GM23338 (cell line): ENCODE data around the gene SH3D19. TPM values are rescaled to one million over a fixed set of nuclear protein-coding genes. Genes with fewer than 3 reads are reported as not detected.
A peak's percentile ranks its signal among the peaks of the same experiment; 100 is the strongest.

Source experiments
- ATAC-seq: fragments of 200-7000 bp; cut with Tn5 transposase; 3 replicates; pipeline ENCODE4 v1.9.1; 2020
- DNase-seq: peaks from one replicate; pipeline ENCODE4 v3.0.0-alpha.2; 2015; ENCODE audit warnings: low spot score
- H2AFZ ChIP-seq: fragments of 200-600 bp; sonication (generic); 2 replicates; pipeline ENCODE4 v1.8.0; 2016; ENCODE audit warnings: antibody characterized with exemption, mild to moderate bottlenecking, moderate library complexity
- H3F3A ChIP-seq: fragments of 200-600 bp; sonication (generic); replicated peaks from 2 replicates; pipeline ENCODE4 v1.8.0; 2017; ENCODE audit warnings: antibody characterized with exemption, mixed run types, low read depth
- H3K27ac ChIP-seq: fragments of 200-600 bp; sonication (generic); 2 replicates; pipeline ENCODE4 v1.6.1; 2016; ENCODE audit warnings: low read depth
- H3K27me3 ChIP-seq: fragments of 200-600 bp; sonication (generic); 2 replicates; pipeline ENCODE4 v1.8.0; 2016; ENCODE audit warnings: mild to moderate bottlenecking, mixed run types, moderate library complexity; ENCODE audit not compliant: insufficient read depth
- H3K36me3 ChIP-seq: fragments of 200-600 bp; sonication (generic); 2 replicates; pipeline ENCODE4 v1.8.0; 2016; ENCODE audit warnings: mild to moderate bottlenecking; ENCODE audit not compliant: insufficient read depth
- H3K4me1 ChIP-seq: fragments of 200-600 bp; sonication (generic); 2 replicates; pipeline ENCODE4 v1.8.0; 2016; ENCODE audit warnings: mild to moderate bottlenecking, moderate library complexity; ENCODE audit not compliant: insufficient read depth
- H3K4me2 ChIP-seq: fragments of 200-600 bp; sonication (generic); 2 replicates; pipeline ENCODE4 v1.7.1; 2017; ENCODE audit warnings: mixed run types
- H3K4me3 ChIP-seq: fragments of 200-600 bp; sonication (generic); 2 replicates; pipeline ENCODE4 v1.6.1; 2016; ENCODE audit warnings: mixed run types
- H3K79me2 ChIP-seq: fragments of 200-600 bp; sonication (generic); replicated peaks from 2 replicates; pipeline ENCODE4 v1.8.0; 2017; ENCODE audit warnings: mild to moderate bottlenecking; ENCODE audit not compliant: insufficient read depth
- H3K9me2 ChIP-seq: fragments of 200-600 bp; sonication (generic); 2 replicates; pipeline ENCODE4 v1.8.0; 2017; ENCODE audit not compliant: insufficient read depth
- H4K20me1 ChIP-seq: fragments of 200-600 bp; sonication (generic); replicated peaks from 2 replicates; pipeline ENCODE4 v1.8.0; 2017; ENCODE audit warnings: mild to moderate bottlenecking; ENCODE audit not compliant: insufficient read depth
- H3K27ac Mint-ChIP-seq: 2 replicates; pipeline ENCODE4 v1.8.0; 2020; ENCODE audit warnings: inconsistent platforms, mild to moderate bottlenecking, moderate library complexity, mixed read lengths
- H3K27me3 Mint-ChIP-seq: 3 replicates; pipeline ENCODE4 v1.8.0; 2022; ENCODE audit warnings: low read depth, mild to moderate bottlenecking, moderate library complexity, mixed read lengths, inconsistent platforms; ENCODE audit not compliant: insufficient read depth, poor library complexity
- H3K36me3 Mint-ChIP-seq: 3 replicates; pipeline ENCODE4 v1.8.0; 2021; ENCODE audit warnings: low read depth, mild to moderate bottlenecking, inconsistent platforms, moderate library complexity, mixed read lengths
- H3K4me1 Mint-ChIP-seq: 3 replicates; pipeline ENCODE4 v1.8.0; 2020; ENCODE audit warnings: mild to moderate bottlenecking, inconsistent platforms, mixed read lengths
- H3K4me3 Mint-ChIP-seq: 3 replicates; pipeline ENCODE4 v1.8.0; 2021; ENCODE audit warnings: moderate library complexity, mild to moderate bottlenecking, inconsistent platforms, mixed read lengths
- H3K9me3 Mint-ChIP-seq: 3 replicates; pipeline ENCODE4 v1.8.0; 2020; ENCODE audit warnings: moderate library complexity, mild to moderate bottlenecking, inconsistent platforms, mixed read lengths
- CREB1 ChIP-seq: fragments of 250-450 bp; sonication (Bioruptor Pico); IDR thresholded peaks from 2 replicates; pipeline ENCODE4 v1.5.0; 2020; ENCODE audit warnings: low read depth, mild to moderate bottlenecking, moderate library complexity
- CTCF ChIP-seq, 2 experiments: fragments of 200-600 bp in 1 of 2; sonication (generic) in 1 of 2; conservative IDR thresholded peaks; 2 replicates each; pipeline versions ENCODE4 v1.5.1 to v1.6.1; 2016 to 2017; ENCODE audit warnings: antibody characterized with exemption in 2 of 2, low read depth in 2 of 2, mild to moderate bottlenecking in 2 of 2, moderate library complexity in 1 of 2
- NANOG ChIP-seq: IDR thresholded peaks from 2 replicates; pipeline ENCODE4 v1.6.1; 2016; ENCODE audit warnings: antibody characterized with exemption, borderline replicate concordance
- STAT1 ChIP-seq: IDR thresholded peaks from one replicate; pipeline ENCODE4 v1.6.1; 2016; ENCODE audit warnings: antibody characterized with exemption; ENCODE audit not compliant: unreplicated experiment
- ZNF462 ChIP-seq: fragments of 250-450 bp; sonication (Bioruptor Pico); IDR thresholded peaks from 2 replicates; pipeline ENCODE4 v1.5.0; 2020; ENCODE audit warnings: mild to moderate bottlenecking, moderate library complexity
- polyA plus RNA-seq: library from polyadenylated mRNA; unstranded; fragments of >200 nt; fragmentation: Nextera tagmentation; extraction: Ambion mirVana; gene quantifications from 2 replicates; pipeline ENCODE4 v1.2.1, GENCODE V29; 2016
- total RNA-seq: library from RNA; depleted of rRNA; stranded (reverse); fragments of >200 nt; shearing (Covaris generic); gene quantifications from 2 replicates; pipeline ENCODE4 v1.2.3, GENCODE V29; 2014

Gene SH3D19
- total and polyA plus RNA-seq, 2 experiments from 2014 or later, result 25.3 to 57.4 TPM

- TF ChIP-seq CTCF (conservative IDR thresholded peaks at IDR 0.05; ENCODE audit: low read depth in 2 of 2), result no peak
- TF ChIP-seq STAT1, result no peak
- no peak for TF ChIP-seq CREB1 (CRISPR knock-in tag)
These were observed 78.7 kb downstream of the SH3D19 start (continued) for GRCh38 chr4:151246742-151247141.

GRCh38 chr4:151242305-151242704 is 83.1 kb downstream of the SH3D19 start:
- H3K4me2 ChIP-seq, result no peak overlapping the region; the same call in 1 of the 2 replicates
- Mint-ChIP-seq H3K4me1 (peaks cover 34% of the 10 kb centered on the region), H3K9me3 (no peaks in the 10 kb centered on the region), H3K27me3 (no peaks in the 10 kb centered on the region), H3K27ac (peak overlapping the region; percentile 69; the same call in 1 of the 2 replicates), H3K4me3 (no peak overlapping the region), H3K36me3 (peaks cover 13% of the 10 kb centered on the region; the same call in 2 of the 3 replicates)
- peaks cover 7% of the 10 kb centered on the region; the same call in 1 of the 2 replicates for H4K20me1 ChIP-seq
- H3K79me2 ChIP-seq, result peaks cover 60% of the 10 kb centered on the region
- H3K36me3 ChIP-seq, result no peaks in the 10 kb centered on the region
- H3K27ac ChIP-seq, result no peak overlapping the region
- peak; percentile 58 for DNase-seq
- no peak overlapping the region for H3K4me3 ChIP-seq
- no peak for TF ChIP-seq CTCF (conservative IDR thresholded peaks at IDR 0.05; ENCODE audit: low read depth in 2 of 2)
- no peak for TF ChIP-seq CREB1 (CRISPR knock-in tag)
- H3K9me2 ChIP-seq, result no peaks in the 10 kb centered on the region
- no peaks in the 10 kb centered on the region for H3K27me3 ChIP-seq
- H3F3A ChIP-seq, result no peaks in the 10 kb centered on the region
- peak; percentile 72 for ATAC-seq
- no peak overlapping the region for H2AFZ ChIP-seq
- H3K4me1 ChIP-seq, result peaks cover 34% of the 10 kb centered on the region

- H3F3A ChIP-seq, result no peaks in the 10 kb centered on the region
- Mint-ChIP-seq H3K9me3 (peaks cover 8% of the 10 kb centered on the region; the same call in 2 of the 3 replicates), H3K27me3 (peaks cover 3% of the 10 kb centered on the region), H3K27ac (no peak overlapping the region), H3K4me3 (no peak overlapping the region), H3K36me3 (peaks cover 21% of the 10 kb centered on the region), H3K4me1 (peaks cover 22% of the 10 kb centered on the region)
- H3K4me3 ChIP-seq, result no peak overlapping the region
- no peak overlapping the region for H3K27ac ChIP-seq
- H3K79me2 ChIP-seq, result peaks cover 56% of the 10 kb centered on the region
- no peak for ATAC-seq
- DNase-seq, result no peak
- H3K36me3 ChIP-seq, result no peaks in the 10 kb centered on the region
- no peaks in the 10 kb centered on the region for H3K27me3 ChIP-seq
- H3K9me2 ChIP-seq, result no peaks in the 10 kb centered on the region
- H2AFZ ChIP-seq, result no peak overlapping the region
- peaks cover 5% of the 10 kb centered on the region; the same call in 1 of the 2 replicates for H4K20me1 ChIP-seq
- no peak overlapping the region for H3K4me2 ChIP-seq
- H3K4me1 ChIP-seq, result peaks cover 27% of the 10 kb centered on the region
- TF ChIP-seq CREB1 (CRISPR knock-in tag) (no peak), NANOG (no peak), CTCF (conservative IDR thresholded peaks at IDR 0.05; ENCODE audit: low read depth in 2 of 2) (no peak), ZNF462 (CRISPR knock-in tag) (no peak)
These were observed 85.8 kb downstream of the SH3D19 start for GRCh38 chr4:151239608-151240007.
